Naive thymus-derived CD8-positive, alpha-beta T cell (primary cell): ENCODE data around the gene MUC5B. TPM values are rescaled to one million over a fixed set of nuclear protein-coding genes. Genes with fewer than 3 reads are reported as not detected.

ENCODE experiments used
- ATAC-seq, 2 donors: fragments of 150-1000 bp; cut with Tn5 transposase in 1 of 2; sonication (Bioruptor Pico), chemical (Tn5 transposase) in 1 of 2; 1 replicate in 1 of 2; 2 replicates in 1 of 2; pipeline ENCODE4 v1.10.0; 2021; ENCODE audit warnings: mild to moderate bottlenecking in 2 of 2, moderate library complexity in 2 of 2
- POLR2A ChIA-PET: fragments of 350-600 bp; sonication (Branson Sonifier 250); formaldehyde crosslinking; loops from one replicate; lab custom pipeline; 2021; ENCODE audit warnings: antibody characterized with exemption; lab: Charles Lee
- DNase-seq, 10 donors: peaks; one replicate each; pipeline versions ENCODE4 v3.0.0 to v3.0.0-alpha.2; 2020 to 2022
- H3K27ac Mint-ChIP-seq, 10 donors: one replicate each; pipeline ENCODE4 v1.8.0; 2020 to 2022; ENCODE audit warnings: mild to moderate bottlenecking in 10 of 10, mixed read lengths in 10 of 10, moderate library complexity in 4 of 10, inconsistent platforms in 1 of 10
- H3K27me3 Mint-ChIP-seq, 5 donors: one replicate each; pipeline ENCODE4 v1.8.0; 2021 to 2022; ENCODE audit warnings: mixed read lengths in 5 of 5
- H3K36me3 Mint-ChIP-seq, 3 donors: one replicate each; pipeline ENCODE4 v1.8.0; 2020 to 2022; ENCODE audit warnings: mixed read lengths in 3 of 3, mild to moderate bottlenecking in 2 of 3, inconsistent platforms in 1 of 3
- H3K4me1 Mint-ChIP-seq, 4 donors: one replicate each; pipeline ENCODE4 v1.8.0; 2021 to 2022; ENCODE audit warnings: mixed read lengths in 4 of 4
- H3K4me3 Mint-ChIP-seq, 10 donors: one replicate each; pipeline ENCODE4 v1.8.0; 2020 to 2022; ENCODE audit warnings: mild to moderate bottlenecking in 10 of 10, mixed read lengths in 10 of 10, moderate library complexity in 6 of 10, inconsistent platforms in 1 of 10
- H3K9me3 Mint-ChIP-seq, 9 donors: one replicate each; pipeline ENCODE4 v1.8.0; 2020 to 2022; ENCODE audit warnings: mixed read lengths in 9 of 9, mild to moderate bottlenecking in 3 of 9, inconsistent platforms in 1 of 9, moderate library complexity in 1 of 9
- polyA plus RNA-seq, 3 donors: library from polyadenylated mRNA; unstranded; fragments of 300-500 nt; fragmentation: Illumina TruSeq; gene quantifications; one replicate each; pipeline ENCODE4 v1.2.3, GENCODE V29; 2021
- total RNA-seq, 8 experiments: library from RNA in 2 of 8; stranded (reverse) in 2 of 8; gene quantifications; one replicate each; pipeline ENCODE4 v1.2.3 and lab custom pipeline; 2021 to 2026

Gene MUC5B
- total and polyA plus RNA-seq, 5 experiments from 2014 or later, result not detected

- POLR2A ChIA-PET, result no interaction called here
- H3K4me3 Mint-ChIP-seq, result no peak overlapping the region
- no peaks in the 10 kb centered on the region for H3K36me3 Mint-ChIP-seq
- H3K4me1 Mint-ChIP-seq, result no peaks in the 10 kb centered on the region
- ATAC-seq (no peak), DNase-seq (peak in 1 of 10 donors; percentile 60)
- H3K9me3 Mint-ChIP-seq, result no peaks in the 10 kb centered on the region
- H3K27me3 Mint-ChIP-seq, result peaks cover 0 to 8% (median 7%) of the 10 kb centered on the region in 5 donors
- no peak overlapping the region for H3K27ac Mint-ChIP-seq
Observed at GRCh38 chr11:1194231-1194976, 28.5 kb upstream of the MUC5B start.

GRCh38 chr11:1194977-1195681 lies 27.7 kb upstream of the MUC5B start:
- no peak overlapping the region for H3K27ac Mint-ChIP-seq
- no peaks in the 10 kb centered on the region for H3K9me3 Mint-ChIP-seq
- peak in 1 of 10 donors; percentile 53 for DNase-seq
- H3K4me1 Mint-ChIP-seq, result no peaks in the 10 kb centered on the region
- ATAC-seq, result no peak
- H3K4me3 Mint-ChIP-seq, result no peak overlapping the region
- H3K36me3 Mint-ChIP-seq, result no peaks in the 10 kb centered on the region
- peaks cover 0 to 10% (median 7%) of the 10 kb centered on the region in 5 donors for H3K27me3 Mint-ChIP-seq
- POLR2A ChIA-PET, result no interaction called here

- H3K4me3 Mint-ChIP-seq, result no peak overlapping the region
- H3K27ac Mint-ChIP-seq, result no peak overlapping the region
- DNase-seq (peak in 2 of 10 donors; percentile 10 to 50), ATAC-seq (no peak)
- POLR2A ChIA-PET, result no interaction called here
- H3K4me1 Mint-ChIP-seq, result no peaks in the 10 kb centered on the region
- H3K27me3 Mint-ChIP-seq, result peaks cover 0 to 10% (median 7%) of the 10 kb centered on the region in 5 donors
- no peaks in the 10 kb centered on the region for H3K9me3 Mint-ChIP-seq
- no peaks in the 10 kb centered on the region for H3K36me3 Mint-ChIP-seq
Observed at GRCh38 chr11:1195682-1196515, 27.0 kb upstream of the MUC5B start.

DNA sequence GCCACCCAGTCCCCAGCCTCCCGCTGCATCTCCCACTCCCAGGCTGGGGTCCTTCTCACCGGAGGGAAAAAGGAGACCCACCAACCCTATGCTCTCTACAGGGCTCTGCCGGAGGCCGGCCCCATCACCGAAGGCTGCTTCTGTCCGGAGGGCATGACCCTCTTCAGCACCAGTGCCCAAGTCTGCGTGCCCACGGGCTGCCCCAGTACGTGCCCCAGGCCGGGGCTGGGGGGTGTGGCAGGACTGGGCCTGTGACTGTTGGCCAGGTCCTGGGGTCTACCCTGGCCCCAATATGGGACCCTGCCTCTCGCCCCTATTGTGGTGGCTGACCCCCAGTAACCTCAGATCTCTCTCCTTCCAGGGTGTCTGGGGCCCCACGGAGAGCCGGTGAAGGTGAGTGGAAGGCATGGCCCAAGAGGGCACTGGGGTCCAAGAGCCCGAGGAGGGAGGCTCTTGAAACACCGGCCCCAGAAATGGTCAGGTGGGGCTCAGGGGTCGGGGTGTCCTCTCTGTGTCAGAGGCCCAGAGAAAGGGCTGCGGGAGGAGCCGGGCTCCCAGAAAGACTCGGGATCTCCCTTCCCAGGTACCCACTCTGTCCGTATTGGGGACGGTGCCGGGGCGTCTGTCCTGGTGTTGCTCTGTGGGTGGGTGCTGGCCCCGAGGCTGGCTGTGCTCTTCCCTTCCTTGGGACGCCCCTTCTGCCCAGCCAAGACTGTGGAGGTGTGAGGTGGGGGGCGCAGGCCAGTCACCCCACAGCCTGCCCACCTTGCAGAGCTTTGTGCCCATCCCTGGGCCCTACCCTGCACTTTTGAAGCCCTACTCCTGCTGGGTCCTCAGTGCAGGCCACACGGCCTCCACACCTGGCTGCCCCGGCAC lies 26.1 kb upstream of the MUC5B start:
- no peaks in the 10 kb centered on the region for H3K36me3 Mint-ChIP-seq
- no peak overlapping the region for H3K27ac Mint-ChIP-seq
- no peak overlapping the region for H3K4me3 Mint-ChIP-seq
- no peaks in the 10 kb centered on the region for H3K9me3 Mint-ChIP-seq
- ATAC-seq (no peak), DNase-seq (peak in 2 of 10 donors; percentile 15 to 59)
- POLR2A ChIA-PET, result no interaction called here
- H3K27me3 Mint-ChIP-seq, result peaks cover 0 to 10% (median 7%) of the 10 kb centered on the region in 5 donors
- no peaks in the 10 kb centered on the region for H3K4me1 Mint-ChIP-seq

DNA sequence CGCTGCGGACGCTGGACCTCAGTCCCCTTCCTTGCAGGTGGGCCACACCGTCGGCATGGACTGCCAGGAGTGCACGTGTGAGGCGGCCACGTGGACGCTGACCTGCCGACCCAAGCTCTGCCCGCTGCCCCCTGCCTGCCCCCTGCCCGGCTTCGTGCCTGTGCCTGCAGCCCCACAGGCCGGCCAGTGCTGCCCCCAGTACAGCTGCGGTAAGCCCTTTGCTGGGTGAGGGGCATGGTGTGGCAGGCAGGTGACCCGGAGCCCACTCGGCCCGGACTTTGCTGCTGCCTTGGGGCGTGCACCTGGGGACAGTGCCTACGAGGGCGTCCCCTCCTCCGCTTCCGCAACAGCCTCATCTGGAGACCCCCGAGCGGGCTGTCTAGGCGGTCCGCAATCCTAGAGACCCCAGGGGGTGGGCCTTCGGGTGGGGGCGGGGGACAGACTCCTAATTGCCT lies 25.4 kb upstream of the MUC5B start:
- POLR2A ChIA-PET, result no interaction called here
- Mint-ChIP-seq H3K4me3 (no peak overlapping the region), H3K9me3 (no peaks in the 10 kb centered on the region), H3K27ac (no peak overlapping the region), H3K27me3 (peaks cover 0 to 7% (median 5%) of the 10 kb centered on the region in 5 donors), H3K36me3 (no peaks in the 10 kb centered on the region), H3K4me1 (no peaks in the 10 kb centered on the region)
- DNase-seq (peak in 2 of 10 donors; percentile 16 to 57), ATAC-seq (no peak)

GRCh38 chr11:1197886-1198560 lies 24.8 kb upstream of the MUC5B start:
- no peaks in the 10 kb centered on the region for H3K36me3 Mint-ChIP-seq
- H3K27me3 Mint-ChIP-seq, result peaks cover 0 to 7% (median 3%) of the 10 kb centered on the region in 5 donors
- POLR2A ChIA-PET, result no interaction called here
- H3K4me3 Mint-ChIP-seq, result no peak overlapping the region
- no peak for ATAC-seq
- no peaks in the 10 kb centered on the region for H3K9me3 Mint-ChIP-seq
- H3K27ac Mint-ChIP-seq, result no peak overlapping the region
- no peaks in the 10 kb centered on the region for H3K4me1 Mint-ChIP-seq
- DNase-seq, result peak in 2 of 10 donors; percentile 17 to 50

- DNase-seq, result peak in 2 of 10 donors; percentile 1 to 38
- no peaks in the 10 kb centered on the region for H3K4me1 Mint-ChIP-seq
Observed at GRCh38 chr11:1198561-1199240, 24.2 kb upstream of the MUC5B start.

GRCh38 chr11:1199241-1199750 lies 23.6 kb upstream of the MUC5B start:
- POLR2A ChIA-PET, result no interaction called here
- Mint-ChIP-seq H3K9me3 (no peaks in the 10 kb centered on the region), H3K36me3 (no peaks in the 10 kb centered on the region), H3K27me3 (peaks cover 0 to 7% (median 3%) of the 10 kb centered on the region in 5 donors), H3K4me1 (no peaks in the 10 kb centered on the region), H3K27ac (no peak overlapping the region), H3K4me3 (no peak overlapping the region)
- ATAC-seq (no peak), DNase-seq (peak in 2 of 10 donors; percentile 3 to 52)

More at GRCh38 chr11:1198561-1199240, 24.2 kb upstream of the MUC5B start:
- Mint-ChIP-seq H3K9me3 (no peaks in the 10 kb centered on the region), H3K36me3 (no peaks in the 10 kb centered on the region), H3K27ac (no peak overlapping the region), H3K27me3 (peaks cover 0 to 7% (median 3%) of the 10 kb centered on the region in 5 donors), H3K4me3 (no peak overlapping the region)
- ATAC-seq, result no peak
- POLR2A ChIA-PET, result no interaction called here

DNA sequence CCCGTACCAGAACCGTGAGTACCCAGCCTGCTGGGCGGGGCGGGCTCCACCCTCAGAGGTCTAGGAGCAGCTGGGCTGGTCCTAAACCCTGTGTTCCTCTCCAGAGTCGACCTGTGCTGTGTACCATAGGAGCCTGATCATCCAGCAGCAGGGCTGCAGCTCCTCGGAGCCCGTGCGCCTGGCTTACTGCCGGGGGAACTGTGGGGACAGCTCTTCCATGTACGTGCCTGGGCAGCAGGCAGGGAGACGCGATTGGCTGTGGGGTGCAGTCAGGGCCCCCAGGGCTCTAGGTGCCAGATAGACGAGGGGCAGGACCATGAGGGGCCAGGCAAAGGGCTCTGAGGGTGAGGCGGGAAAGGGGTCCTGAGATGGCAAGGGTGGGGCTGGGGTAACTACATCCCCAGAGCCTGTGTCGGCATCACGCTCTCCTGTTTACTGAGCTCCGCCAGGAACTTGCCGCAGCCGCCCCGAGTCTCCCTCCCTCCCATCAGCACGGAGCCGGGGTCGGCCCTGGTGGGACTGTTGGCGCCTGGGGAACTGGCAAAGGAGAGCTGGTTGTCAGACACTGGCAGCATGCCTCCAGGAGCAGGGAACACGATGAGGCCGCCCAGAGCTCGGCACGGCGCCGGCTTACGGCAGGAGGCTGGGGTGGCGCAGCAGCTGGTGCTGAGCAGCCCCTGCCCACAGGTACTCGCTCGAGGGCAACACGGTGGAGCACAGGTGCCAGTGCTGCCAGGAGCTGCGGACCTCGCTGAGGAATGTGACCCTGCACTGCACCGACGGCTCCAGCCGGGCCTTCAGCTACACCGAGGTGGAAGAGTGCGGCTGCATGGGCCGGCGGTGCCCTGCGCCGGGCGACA lies 22.9 kb upstream of the MUC5B start:
- DNase-seq (peak in 2 of 10 donors; percentile 2 to 52), ATAC-seq (no peak)
- Mint-ChIP-seq H3K27me3 (peaks cover 0 to 7% (median 3%) of the 10 kb centered on the region in 5 donors), H3K36me3 (no peaks in the 10 kb centered on the region), H3K27ac (no peak overlapping the region), H3K4me1 (no peaks in the 10 kb centered on the region), H3K9me3 (no peaks in the 10 kb centered on the region), H3K4me3 (no peak overlapping the region)
- POLR2A ChIA-PET, result no interaction called here

GRCh38 chr11:1200611-1201191 lies 22.2 kb upstream of the MUC5B start:
- peaks cover 0 to 7% (median 3%) of the 10 kb centered on the region in 5 donors for H3K27me3 Mint-ChIP-seq
- no peaks in the 10 kb centered on the region for H3K4me1 Mint-ChIP-seq
- H3K9me3 Mint-ChIP-seq, result no peaks in the 10 kb centered on the region
- ATAC-seq (no peak), DNase-seq (peak in 1 of 10 donors; percentile 3)
- no peaks in the 10 kb centered on the region for H3K36me3 Mint-ChIP-seq
- H3K4me3 Mint-ChIP-seq, result no peak overlapping the region
- H3K27ac Mint-ChIP-seq, result no peak overlapping the region
- POLR2A ChIA-PET, result no interaction called here
